GM18499 (cell line): ENCODE results near the gene HIPK2.
A peak's percentile ranks its signal among the peaks of the same experiment; 100 is the strongest.

Experiments
- ATAC-seq: cut with Tn5 transposase; IDR thresholded peaks from one replicate; pipeline ENCODE4 v1.9.1; 2021; ENCODE audit warnings: moderate number of reproducible peaks; ENCODE audit not compliant: insufficient read depth, unreplicated experiment

HIPK2 gene

DNA sequence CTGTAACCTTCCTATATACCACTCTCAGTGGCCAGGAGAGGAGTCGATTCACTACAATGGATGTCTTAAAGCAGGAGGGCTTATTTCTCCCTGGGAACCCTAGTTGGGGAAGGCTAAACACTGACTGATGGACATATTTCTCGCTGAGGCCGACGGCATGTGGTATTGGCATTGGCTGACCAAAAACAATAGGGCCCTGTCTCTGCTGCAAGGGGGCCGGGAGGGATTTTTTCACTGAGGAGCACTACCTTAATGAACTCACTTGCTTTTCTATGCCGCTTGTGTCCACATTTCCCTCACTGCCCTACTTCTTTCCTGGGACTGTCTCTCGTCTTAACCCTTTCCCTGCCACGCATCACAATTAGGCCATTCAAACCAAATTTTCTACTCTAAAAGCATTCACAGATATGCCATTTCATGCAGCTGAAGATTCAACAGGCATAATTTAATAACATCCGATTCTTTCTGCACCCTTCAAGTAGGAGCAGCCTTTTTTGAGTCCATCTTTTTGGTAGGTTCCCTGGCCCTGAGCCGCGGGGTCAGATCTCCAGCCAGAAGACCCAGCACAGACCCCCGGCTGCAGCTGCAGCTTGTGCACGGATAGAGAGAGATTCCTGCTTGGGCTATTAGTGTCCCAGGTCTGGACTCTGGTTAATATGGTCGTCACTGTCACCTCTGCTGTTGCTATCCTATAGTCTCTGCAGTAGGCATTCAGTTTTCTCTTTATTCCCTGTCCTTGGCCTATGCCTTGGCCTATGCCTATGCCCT, 118.7 kb downstream of the HIPK2 start:
- no peak for ATAC-seq

- no peak for ATAC-seq
Observed at GRCh38 chr7:139658296-139658695, 119.5 kb downstream of the HIPK2 start.

DNA sequence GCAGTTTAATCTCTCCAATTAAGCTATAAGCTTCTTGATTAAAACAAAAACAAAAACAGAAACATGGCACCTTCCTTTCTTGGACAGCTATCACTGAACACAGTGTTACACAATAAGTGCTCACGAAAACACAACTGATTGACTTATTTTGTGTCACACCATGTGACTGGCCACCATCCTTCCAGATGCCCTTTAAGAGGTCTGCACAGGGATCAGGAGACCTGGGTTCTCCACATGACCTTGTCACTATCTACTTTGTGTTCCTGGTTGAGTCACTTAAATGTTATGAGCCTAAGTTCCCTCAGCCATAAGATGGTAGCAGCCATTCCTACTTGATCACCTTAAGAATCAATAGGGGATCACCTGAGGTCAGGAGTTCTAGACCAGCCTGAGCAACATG, 120.1 kb downstream of the HIPK2 start:
- no peak for ATAC-seq

DNA sequence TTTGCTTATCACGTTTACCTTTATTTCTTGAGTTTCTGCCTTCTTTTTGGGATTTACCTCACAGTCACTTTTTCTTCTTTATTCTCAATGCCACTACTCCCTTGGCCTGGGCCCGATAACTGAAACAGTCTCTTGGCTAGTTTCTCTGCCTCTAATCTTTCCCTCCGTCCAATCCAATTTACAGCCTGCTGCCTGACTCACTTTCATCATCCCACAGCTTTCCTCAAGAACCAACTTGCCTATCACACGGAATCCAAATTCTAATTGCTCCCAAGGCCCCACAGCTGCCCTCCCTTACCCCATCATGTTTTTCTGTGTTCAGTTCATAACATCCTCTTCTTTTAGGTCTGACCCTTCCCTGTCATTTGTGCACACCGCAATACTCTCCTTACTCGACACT, 121.4 kb downstream of the HIPK2 start:
- ATAC-seq = no peak

DNA sequence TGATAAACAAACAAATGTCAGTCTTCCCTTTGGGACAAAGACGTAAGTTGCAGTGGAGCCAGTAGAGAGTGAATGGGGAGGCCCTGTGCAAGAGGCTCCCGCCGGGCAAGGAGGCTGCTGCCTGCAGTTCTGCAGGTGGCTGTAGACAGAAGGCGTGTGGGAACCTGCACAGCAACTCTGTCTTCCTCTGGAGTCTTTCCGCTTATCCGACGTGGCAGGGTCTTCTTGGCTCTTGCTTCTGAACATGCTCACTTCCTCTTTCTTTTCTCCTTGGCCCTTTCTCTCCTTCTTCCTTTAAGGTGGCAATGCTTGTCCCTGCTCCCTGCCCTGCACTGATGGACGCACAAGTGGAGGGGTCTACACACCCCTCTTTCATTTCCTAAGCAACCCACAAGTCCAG, 122.5 kb downstream of the HIPK2 start:
- ATAC-seq = no peak

DNA sequence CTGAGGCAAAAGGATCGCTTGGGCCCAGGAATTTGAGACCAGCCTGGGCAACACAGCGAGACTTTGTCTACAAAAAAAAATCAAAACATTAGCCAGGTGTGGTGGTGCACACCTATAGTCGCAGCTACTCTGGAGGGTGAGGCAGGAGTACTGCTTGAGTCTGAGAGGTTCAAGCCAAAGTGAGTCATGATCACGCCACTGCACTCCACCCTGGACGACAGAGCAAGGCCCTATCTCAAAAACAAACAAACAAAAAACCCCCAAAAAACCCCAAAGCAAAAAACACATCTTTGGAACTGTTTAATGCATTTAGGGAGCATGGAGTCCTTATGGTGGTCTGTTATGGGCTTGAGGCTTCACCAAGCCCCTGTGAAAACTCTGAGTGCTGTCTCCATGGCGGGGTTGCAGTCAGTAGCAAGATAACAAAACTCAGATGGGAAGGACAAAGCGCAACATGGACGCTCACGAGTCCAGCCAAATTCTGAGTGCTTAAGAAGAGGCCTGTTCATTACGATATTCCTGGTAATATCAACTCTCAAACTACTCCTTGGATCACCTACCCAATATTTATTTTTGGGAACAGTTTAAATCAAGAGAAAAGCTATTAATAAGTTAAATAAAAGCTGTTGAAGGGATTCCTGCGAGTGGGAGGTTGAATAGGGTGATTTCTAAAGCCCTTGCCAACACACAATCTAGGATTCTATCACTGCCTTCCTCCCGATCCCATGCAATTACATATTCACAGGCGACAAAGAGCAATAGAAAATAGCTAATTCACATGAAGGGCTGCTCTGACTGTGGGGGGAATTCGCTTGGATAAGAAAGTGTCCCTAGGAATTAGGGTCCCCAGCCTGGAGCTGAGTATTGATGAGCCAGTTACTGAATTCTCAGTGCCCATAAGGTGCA, 123.3 kb downstream of the HIPK2 start:
- no peak for ATAC-seq

GRCh38 chr7:139651914-139652313, 125.9 kb downstream of the HIPK2 start:
- ATAC-seq = no peak

DNA sequence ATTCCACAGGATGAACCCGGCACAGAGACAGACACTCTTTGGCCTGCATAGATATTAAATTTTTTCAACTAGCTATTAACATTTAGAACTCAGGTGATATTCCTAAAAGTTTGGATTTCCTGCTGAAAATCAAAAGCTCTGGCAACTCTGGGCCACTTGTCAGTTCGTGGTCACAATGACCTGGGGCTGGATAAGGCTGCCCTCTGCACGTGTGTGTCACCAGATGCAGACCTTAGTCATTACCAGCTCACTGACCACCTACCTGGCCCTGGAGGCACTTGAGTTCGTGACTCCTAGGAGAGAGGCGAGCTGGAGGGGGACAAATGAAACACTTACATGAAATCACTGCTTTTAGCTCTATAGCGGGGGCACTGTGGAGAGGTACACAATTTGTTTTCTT, 126.5 kb downstream of the HIPK2 start:
- ATAC-seq = no peak

GRCh38 chr7:139650429-139651100, 127.2 kb downstream of the HIPK2 start:
- ATAC-seq = no peak

GRCh38 chr7:139648941-139649425, 128.8 kb downstream of the HIPK2 start:
- peak; percentile 83 for ATAC-seq

DNA sequence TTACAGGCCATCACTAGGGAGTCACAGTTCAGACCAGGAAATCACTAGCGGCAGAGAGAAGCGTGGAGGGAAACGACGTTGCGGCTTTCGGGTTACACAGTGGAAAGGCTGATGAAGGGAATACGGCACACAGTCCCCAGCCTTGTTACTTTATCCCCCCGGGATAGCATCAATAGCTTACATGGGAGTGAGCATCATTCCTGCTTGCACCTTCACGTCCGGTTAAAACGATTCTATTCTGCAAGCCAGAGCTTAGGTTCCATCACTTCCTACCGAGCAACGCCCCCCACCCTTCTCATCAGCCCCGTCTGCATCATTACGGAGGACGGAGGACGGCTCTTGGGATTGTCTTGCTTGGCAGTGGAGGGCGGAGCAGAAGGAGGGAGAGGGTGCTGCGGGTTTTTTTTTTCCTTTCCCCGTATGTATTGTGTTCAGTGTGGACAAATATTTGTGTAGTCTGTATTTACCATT, 129.4 kb downstream of the HIPK2 start:
- ATAC-seq = no peak

DNA sequence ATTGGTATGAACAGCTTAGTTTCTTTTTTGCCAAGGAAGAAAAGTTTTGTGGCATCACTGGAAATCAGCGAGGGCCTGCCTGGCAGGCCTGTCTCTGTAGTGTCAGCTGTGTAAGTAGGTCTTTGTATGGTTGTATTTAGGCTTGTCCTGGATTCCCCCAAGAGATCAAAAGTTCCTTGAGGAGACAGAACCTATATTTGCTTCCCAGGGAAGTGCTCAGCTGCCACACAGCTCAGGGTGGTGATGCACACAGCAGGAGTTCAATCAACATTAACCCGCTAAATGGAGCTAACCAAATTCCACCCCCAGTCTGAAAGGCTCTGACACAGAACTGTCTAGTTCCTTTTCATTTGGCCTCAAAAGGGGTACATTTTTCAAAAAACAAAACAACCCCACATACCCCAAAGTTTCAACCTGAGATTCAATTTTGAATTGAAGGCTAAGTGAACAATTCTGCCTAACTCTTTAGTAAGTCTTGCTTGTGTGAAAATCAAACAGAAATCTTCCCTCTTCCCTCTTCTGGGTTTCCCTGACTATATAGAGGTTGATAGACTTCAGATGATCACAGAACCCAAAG, 129.9 kb downstream of the HIPK2 start:
- ATAC-seq = no peak

GRCh38 chr7:139647085-139647484, 130.7 kb downstream of the HIPK2 start:
- no peak for ATAC-seq

DNA sequence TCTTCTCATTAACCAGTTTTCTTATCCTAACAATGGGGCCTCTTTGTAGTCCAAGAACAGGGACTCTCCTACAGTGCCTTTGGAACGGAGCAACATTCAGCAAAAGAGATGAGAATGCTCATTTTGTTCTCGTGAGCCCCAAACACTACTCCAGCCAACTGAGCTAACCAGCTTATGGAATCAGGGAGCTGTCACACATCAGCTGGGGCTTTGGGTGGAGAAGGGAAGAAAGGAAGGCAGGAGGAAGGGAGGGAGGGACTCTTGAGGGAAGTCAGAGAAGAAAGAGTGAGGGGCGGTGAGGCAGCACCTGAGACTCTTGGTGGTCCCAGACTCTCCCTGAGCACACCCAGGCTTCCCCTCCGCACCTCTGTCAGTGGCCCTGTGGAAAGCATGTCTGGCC, 131.2 kb downstream of the HIPK2 start:
- no peak for ATAC-seq

- no peak for ATAC-seq
Observed at GRCh38 chr7:139645572-139646523, 131.9 kb downstream of the HIPK2 start.

DNA sequence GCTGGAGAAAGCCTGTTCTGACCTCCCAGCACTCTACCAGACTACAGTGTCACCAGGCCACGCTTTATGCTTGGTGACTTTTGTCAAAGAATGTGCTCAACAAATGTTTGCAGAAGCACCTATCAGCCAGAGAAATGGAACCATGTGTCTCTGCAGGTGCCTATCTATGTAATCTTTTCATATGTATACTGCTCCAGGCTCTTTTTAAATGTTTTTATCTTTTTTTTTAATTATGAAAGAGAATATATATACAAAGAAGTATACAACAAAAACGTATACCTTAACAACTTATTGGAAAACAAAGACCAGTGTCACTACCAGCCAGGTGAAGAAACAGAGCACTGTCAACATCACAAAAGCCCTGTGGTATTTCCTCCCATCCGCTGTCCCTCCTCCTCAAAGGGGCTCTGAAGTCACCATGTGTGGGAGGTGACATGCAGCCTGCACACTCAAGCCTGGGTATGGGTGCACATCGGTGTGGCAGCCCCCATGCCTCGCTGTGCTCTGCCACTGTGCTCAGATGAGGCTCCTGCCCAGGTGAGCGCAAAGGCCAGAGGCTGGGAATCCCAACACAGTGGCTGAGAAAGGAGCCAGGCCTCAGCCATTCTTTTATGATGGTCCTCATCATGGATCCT, 133.7 kb downstream of the HIPK2 start:
- ATAC-seq = no peak

DNA sequence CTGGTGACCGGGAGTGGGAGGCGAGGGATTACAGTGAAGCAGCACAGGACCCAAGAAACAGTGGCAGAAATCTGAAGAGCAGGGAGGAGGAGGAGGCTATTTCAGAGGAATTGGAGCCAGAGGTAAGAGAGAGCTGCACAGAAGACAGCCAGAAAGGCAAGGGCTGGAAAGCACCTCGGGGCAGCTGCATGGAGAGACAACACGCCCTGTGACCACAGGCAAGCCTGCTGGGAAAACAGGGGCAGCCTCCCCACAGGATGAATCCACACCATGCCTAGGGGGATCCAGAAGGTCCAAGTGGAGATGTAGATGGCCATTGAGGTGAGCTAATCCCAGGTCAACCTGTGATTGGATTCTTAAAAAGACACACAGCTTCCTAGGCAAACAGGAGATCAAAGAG, 135.5 kb downstream of the HIPK2 start:
- no peak for ATAC-seq

DNA sequence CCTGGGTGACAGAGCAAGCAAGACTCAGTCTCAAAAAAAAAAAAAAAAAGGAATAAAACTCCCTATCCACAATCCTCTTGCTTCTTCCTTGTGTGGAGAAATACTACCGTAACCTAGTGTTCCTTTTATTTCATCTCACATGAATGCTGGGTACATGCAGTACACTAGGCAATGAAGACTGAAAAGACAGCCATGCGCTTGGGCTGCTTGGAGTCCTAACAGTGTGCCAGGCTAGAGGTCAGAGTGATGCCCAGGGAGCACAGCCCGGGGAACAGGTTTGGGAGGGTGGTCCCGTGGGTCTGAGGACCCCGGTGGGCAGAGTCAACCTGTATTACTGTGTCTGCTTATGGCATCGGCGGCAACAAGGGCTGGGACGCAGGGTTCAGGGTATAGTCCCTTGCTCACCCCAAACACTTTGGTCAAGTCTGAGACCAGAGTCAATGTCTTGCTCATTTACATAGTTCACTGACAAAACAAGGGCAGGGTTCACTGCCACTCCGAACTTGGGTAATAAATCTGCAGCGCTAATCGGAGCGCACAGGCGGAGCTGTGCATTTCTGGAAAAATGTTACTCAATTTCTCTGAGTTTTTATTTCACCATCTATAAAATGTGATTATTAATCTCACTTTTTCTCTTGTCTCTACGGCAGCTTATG, 136.3 kb downstream of the HIPK2 start:
- ATAC-seq = no peak
